ENCODE results near the gene SYNC.
"Not testable (repeated sequence)": the region's sequence is repeated elsewhere in the genome, so short reads cannot be mapped to it uniquely, and the experiment has no call there.

Gene SYNC

GRCh38 chr1:32685498-32685897 is 17.1 kb downstream of the SYNC start:
- Histone ChIP-seq H3K9ac (ENCODE audit: low read depth, low read length) (no peak overlapping the region), H3K9me3 (ENCODE audit: control insufficient read depth, insufficient read depth, low read length) (no peaks in the 10 kb centered on the region), H3K36me3 (ENCODE audit: insufficient read depth, low read length) (peaks cover 22% of the 10 kb centered on the region), H3K4me1 (ENCODE audit: insufficient read depth, low read length) (no peaks in the 10 kb centered on the region)

GRCh38 chr1:32684167-32684811 is 18.3 kb downstream of the SYNC start:
- H3K36me3 ChIP-seq (ENCODE audit: insufficient read depth, low read length) = peaks cover 27% of the 10 kb centered on the region
- H3K9ac ChIP-seq (ENCODE audit: low read depth, low read length) = no peak overlapping the region
- H3K4me1 ChIP-seq (ENCODE audit: insufficient read depth, low read length) = no peaks in the 10 kb centered on the region
- no peaks in the 10 kb centered on the region for H3K9me3 ChIP-seq (ENCODE audit: control insufficient read depth, insufficient read depth, low read length)

- H3K4me1 ChIP-seq (ENCODE audit: insufficient read depth, low read length) = no peaks in the 10 kb centered on the region
- no peak overlapping the region for H3K9ac ChIP-seq (ENCODE audit: low read depth, low read length)
- peaks cover 31% of the 10 kb centered on the region for H3K36me3 ChIP-seq (ENCODE audit: insufficient read depth, low read length)
- no peaks in the 10 kb centered on the region for H3K9me3 ChIP-seq (ENCODE audit: control insufficient read depth, insufficient read depth, low read length)
These were observed 19.2 kb downstream of the SYNC start for GRCh38 chr1:32683397-32683796.

GRCh38 chr1:32681999-32682398 is 20.6 kb downstream of the SYNC start:
- no peak overlapping the region for H3K9ac ChIP-seq (ENCODE audit: low read depth, low read length)
- no peaks in the 10 kb centered on the region for H3K9me3 ChIP-seq (ENCODE audit: control insufficient read depth, insufficient read depth, low read length)
- H3K36me3 ChIP-seq (ENCODE audit: insufficient read depth, low read length) = peaks cover 40% of the 10 kb centered on the region
- H3K4me1 ChIP-seq (ENCODE audit: insufficient read depth, low read length) = no peaks in the 10 kb centered on the region

GRCh38 chr1:32681509-32681908 is 21.1 kb downstream of the SYNC start:
- Histone ChIP-seq H3K9me3 (ENCODE audit: control insufficient read depth, insufficient read depth, low read length) (no peaks in the 10 kb centered on the region), H3K36me3 (ENCODE audit: insufficient read depth, low read length) (peaks cover 40% of the 10 kb centered on the region)

GRCh38 chr1:32680642-32681041 is 21.9 kb downstream of the SYNC start:
- H3K4me1 ChIP-seq (ENCODE audit: insufficient read depth, low read length) = no peaks in the 10 kb centered on the region
- H3K9me3 ChIP-seq (ENCODE audit: control insufficient read depth, insufficient read depth, low read length) = no peaks in the 10 kb centered on the region
- H3K36me3 ChIP-seq (ENCODE audit: insufficient read depth, low read length) = peaks cover 42% of the 10 kb centered on the region
- no peak overlapping the region for H3K9ac ChIP-seq (ENCODE audit: low read depth, low read length)

More at GRCh38 chr1:32681509-32681908, 21.1 kb downstream of the SYNC start:
- Histone ChIP-seq H3K9ac (ENCODE audit: low read depth, low read length) (no peak overlapping the region), H3K4me1 (ENCODE audit: insufficient read depth, low read length) (no peaks in the 10 kb centered on the region)

- not testable (repeated sequence) for H3K9me3 ChIP-seq (ENCODE audit: control insufficient read depth, insufficient read depth, low read length); H3K9ac ChIP-seq (ENCODE audit: low read depth, low read length); H3K4me1 ChIP-seq (ENCODE audit: insufficient read depth, low read length)
- H3K36me3 ChIP-seq (ENCODE audit: insufficient read depth, low read length) = peaks cover 39% of the 10 kb centered on the region
These were observed 22.6 kb downstream of the SYNC start for GRCh38 chr1:32679993-32680392.

- Histone ChIP-seq H3K9ac (ENCODE audit: low read depth, low read length) (no peak overlapping the region), H3K36me3 (ENCODE audit: insufficient read depth, low read length) (peaks cover 61% of the 10 kb centered on the region)
These were observed 25.6 kb downstream of the SYNC start for GRCh38 chr1:32676945-32677344.

GRCh38 chr1:32668716-32669115 is 33.9 kb downstream of the SYNC start:
- peaks cover 57% of the 10 kb centered on the region for H3K36me3 ChIP-seq (ENCODE audit: insufficient read depth, low read length)
- H3K9ac ChIP-seq (ENCODE audit: low read depth, low read length); H3K9me3 ChIP-seq (ENCODE audit: control insufficient read depth, insufficient read depth, low read length); H3K4me1 ChIP-seq (ENCODE audit: insufficient read depth, low read length): not testable (repeated sequence)

More at GRCh38 chr1:32676945-32677344, 25.6 kb downstream of the SYNC start:
- Histone ChIP-seq H3K9me3 (ENCODE audit: control insufficient read depth, insufficient read depth, low read length) (no peaks in the 10 kb centered on the region), H3K4me1 (ENCODE audit: insufficient read depth, low read length) (no peaks in the 10 kb centered on the region)

GRCh38 chr1:32666901-32667566 is 35.5 kb downstream of the SYNC start:
- H3K4me1 ChIP-seq (ENCODE audit: insufficient read depth, low read length) = no peaks in the 10 kb centered on the region
- H3K9ac ChIP-seq (ENCODE audit: low read depth, low read length) = no peak overlapping the region
- H3K36me3 ChIP-seq (ENCODE audit: insufficient read depth, low read length) = peaks cover 47% of the 10 kb centered on the region
- no peaks in the 10 kb centered on the region for H3K9me3 ChIP-seq (ENCODE audit: control insufficient read depth, insufficient read depth, low read length)

GRCh38 chr1:32665915-32666314 is 36.7 kb downstream of the SYNC start:
- Histone ChIP-seq H3K9ac (ENCODE audit: low read depth, low read length) (no peak overlapping the region), H3K9me3 (ENCODE audit: control insufficient read depth, insufficient read depth, low read length) (no peaks in the 10 kb centered on the region), H3K36me3 (ENCODE audit: insufficient read depth, low read length) (peaks cover 43% of the 10 kb centered on the region), H3K4me1 (ENCODE audit: insufficient read depth, low read length) (no peaks in the 10 kb centered on the region)

- Histone ChIP-seq H3K9me3 (ENCODE audit: control insufficient read depth, insufficient read depth, low read length) (no peaks in the 10 kb centered on the region), H3K4me1 (ENCODE audit: insufficient read depth, low read length) (no peaks in the 10 kb centered on the region), H3K9ac (ENCODE audit: low read depth, low read length) (no peak overlapping the region), H3K36me3 (ENCODE audit: insufficient read depth, low read length) (peaks cover 36% of the 10 kb centered on the region)
These were observed 43.0 kb downstream of the SYNC start for GRCh38 chr1:32659581-32659980.

GRCh38 chr1:32652244-32652962 is 50.2 kb downstream of the SYNC start:
- no peaks in the 10 kb centered on the region for H3K9me3 ChIP-seq (ENCODE audit: control insufficient read depth, insufficient read depth, low read length)
- H3K4me1 ChIP-seq (ENCODE audit: insufficient read depth, low read length) = no peaks in the 10 kb centered on the region
- peaks cover 19% of the 10 kb centered on the region for H3K36me3 ChIP-seq (ENCODE audit: insufficient read depth, low read length)
- H3K9ac ChIP-seq (ENCODE audit: low read depth, low read length) = peak overlapping the region; percentile 91

GRCh38 chr1:32651461-32652073 is 51.0 kb downstream of the SYNC start:
- no peaks in the 10 kb centered on the region for H3K9me3 ChIP-seq (ENCODE audit: control insufficient read depth, insufficient read depth, low read length)
- peak overlapping the region; percentile 91 for H3K9ac ChIP-seq (ENCODE audit: low read depth, low read length)
- no peaks in the 10 kb centered on the region for H3K4me1 ChIP-seq (ENCODE audit: insufficient read depth, low read length)
- H3K36me3 ChIP-seq (ENCODE audit: insufficient read depth, low read length) = peaks cover 10% of the 10 kb centered on the region
